ENCODE results near the gene FBN3. TPM values are rescaled to one million over a fixed set of nuclear protein-coding genes. Genes with fewer than 3 reads are reported as not detected.

The FBN3 gene
- total RNA-seq, 1 donor from 2014 or later, result not detected

DNA sequence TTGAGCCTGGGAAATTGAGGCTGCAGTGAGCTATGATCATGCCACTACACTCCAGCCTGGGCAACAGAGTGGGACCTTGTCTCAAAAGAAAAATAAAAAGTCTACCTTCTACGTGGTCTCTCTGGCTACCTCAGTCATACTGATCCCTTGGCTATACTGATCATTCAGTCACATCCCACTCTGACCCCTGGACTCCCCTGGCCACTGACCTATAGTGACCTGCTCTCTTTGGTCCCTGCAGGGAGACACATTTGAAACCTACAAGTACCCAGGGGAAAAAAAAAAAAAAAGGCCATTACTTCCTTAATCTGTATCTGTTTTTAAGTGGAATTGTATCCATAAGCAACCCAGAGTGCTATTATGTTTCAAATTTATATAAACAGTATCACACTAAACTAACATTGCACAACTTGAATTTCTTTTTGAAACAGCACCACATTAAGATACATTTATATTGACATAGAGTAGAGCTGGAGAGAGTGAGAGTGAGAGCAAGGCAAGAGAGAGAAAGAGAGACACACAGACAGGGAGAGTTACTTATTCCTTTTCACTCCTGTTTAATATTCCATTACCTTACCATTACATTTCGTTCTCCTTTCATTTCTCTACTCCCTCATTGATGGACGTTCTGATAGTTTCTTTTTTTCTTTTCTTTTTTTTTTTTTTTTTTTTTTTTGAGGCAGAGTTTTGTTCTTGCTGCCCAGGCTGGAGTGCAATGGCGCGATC, 36.1 kb upstream of the FBN3 start:
- Histone ChIP-seq H3K9me3 (replicated peaks) (no peaks in the 10 kb centered on the region), H3K4me3 (no peak overlapping the region), H3K27me3 (ENCODE audit: low read depth) (no peaks in the 10 kb centered on the region), H3K4me1 (no peaks in the 10 kb centered on the region), H3K27ac (replicated peaks) (no peak overlapping the region), H3K36me3 (no peaks in the 10 kb centered on the region)
- intact Hi-C loops (cut with micrococcal nuclease), result no loop called here
- TF ChIP-seq, protein P1, sequence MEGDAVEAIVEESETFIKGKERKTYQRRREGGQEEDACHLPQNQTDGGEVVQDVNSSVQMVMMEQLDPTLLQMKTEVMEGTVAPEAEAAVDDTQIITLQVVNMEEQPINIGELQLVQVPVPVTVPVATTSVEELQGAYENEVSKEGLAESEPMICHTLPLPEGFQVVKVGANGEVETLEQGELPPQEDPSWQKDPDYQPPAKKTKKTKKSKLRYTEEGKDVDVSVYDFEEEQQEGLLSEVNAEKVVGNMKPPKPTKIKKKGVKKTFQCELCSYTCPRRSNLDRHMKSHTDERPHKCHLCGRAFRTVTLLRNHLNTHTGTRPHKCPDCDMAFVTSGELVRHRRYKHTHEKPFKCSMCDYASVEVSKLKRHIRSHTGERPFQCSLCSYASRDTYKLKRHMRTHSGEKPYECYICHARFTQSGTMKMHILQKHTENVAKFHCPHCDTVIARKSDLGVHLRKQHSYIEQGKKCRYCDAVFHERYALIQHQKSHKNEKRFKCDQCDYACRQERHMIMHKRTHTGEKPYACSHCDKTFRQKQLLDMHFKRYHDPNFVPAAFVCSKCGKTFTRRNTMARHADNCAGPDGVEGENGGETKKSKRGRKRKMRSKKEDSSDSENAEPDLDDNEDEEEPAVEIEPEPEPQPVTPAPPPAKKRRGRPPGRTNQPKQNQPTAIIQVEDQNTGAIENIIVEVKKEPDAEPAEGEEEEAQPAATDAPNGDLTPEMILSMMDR (IDR thresholded peaks at IDR 0.05; ENCODE audit: borderline replicate concordance), result no peak
- DNase-seq, result no peak

DNA sequence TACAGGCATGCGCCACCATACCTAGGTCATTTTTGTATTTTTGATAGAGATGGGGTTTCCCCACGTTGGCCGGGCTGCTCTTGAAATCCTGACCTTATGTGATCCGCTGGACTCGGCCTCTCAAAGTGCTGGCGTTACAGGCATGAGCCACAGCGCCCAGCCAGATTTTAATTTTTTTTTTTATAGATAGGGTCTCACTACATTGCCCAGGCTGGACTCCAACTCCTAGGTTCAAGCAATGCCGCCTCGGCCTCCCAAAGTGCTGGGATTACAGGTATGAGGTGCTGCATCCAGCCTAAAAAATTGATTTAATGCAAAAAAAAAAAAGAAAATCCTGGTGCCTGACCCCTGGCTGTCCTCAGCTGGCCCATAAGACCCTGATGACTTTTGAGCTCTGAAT, 34.9 kb upstream of the FBN3 start:
- Histone ChIP-seq H3K27me3 (ENCODE audit: low read depth) (no peaks in the 10 kb centered on the region), H3K9me3 (replicated peaks) (no peaks in the 10 kb centered on the region), H3K4me1 (no peaks in the 10 kb centered on the region), H3K27ac (replicated peaks) (no peak overlapping the region), H3K36me3 (no peaks in the 10 kb centered on the region), H3K4me3 (no peak overlapping the region)
- DNase-seq, result no peak
- TF ChIP-seq, protein P1 (IDR thresholded peaks at IDR 0.05; ENCODE audit: borderline replicate concordance), result no peak
- intact Hi-C loops (cut with micrococcal nuclease), result no loop called here

DNA sequence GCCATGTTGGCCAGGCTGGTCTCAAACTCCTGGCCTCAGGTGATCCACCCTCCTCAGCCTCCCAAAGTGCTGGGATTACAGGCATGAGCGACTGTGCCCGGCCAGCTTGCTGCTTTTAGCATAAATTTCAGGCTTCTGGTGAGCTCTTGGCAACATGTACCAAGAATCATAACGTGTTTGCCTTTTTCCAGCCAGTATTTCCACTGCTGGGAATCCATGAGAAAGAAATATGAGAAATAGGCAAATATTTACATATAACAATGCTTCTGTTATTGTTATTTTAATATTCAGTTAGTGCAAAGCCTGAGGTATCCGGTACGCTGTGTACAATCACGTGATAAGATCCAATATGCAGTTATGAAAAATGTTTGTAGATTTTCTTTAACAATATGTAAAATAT, 30.6 kb upstream of the FBN3 start:
- H3K4me1 ChIP-seq, result no peaks in the 10 kb centered on the region
- H3K27ac ChIP-seq (replicated peaks), result no peak overlapping the region
- DNase-seq, result no peak
- no peaks in the 10 kb centered on the region for H3K9me3 ChIP-seq (replicated peaks)
- H3K36me3 ChIP-seq, result no peaks in the 10 kb centered on the region
- TF ChIP-seq, protein P1 (IDR thresholded peaks at IDR 0.05; ENCODE audit: borderline replicate concordance), result no peak
- no peak overlapping the region for H3K4me3 ChIP-seq
- no peaks in the 10 kb centered on the region for H3K27me3 ChIP-seq (ENCODE audit: low read depth)
- intact Hi-C loops (cut with micrococcal nuclease), result no loop called here

DNA sequence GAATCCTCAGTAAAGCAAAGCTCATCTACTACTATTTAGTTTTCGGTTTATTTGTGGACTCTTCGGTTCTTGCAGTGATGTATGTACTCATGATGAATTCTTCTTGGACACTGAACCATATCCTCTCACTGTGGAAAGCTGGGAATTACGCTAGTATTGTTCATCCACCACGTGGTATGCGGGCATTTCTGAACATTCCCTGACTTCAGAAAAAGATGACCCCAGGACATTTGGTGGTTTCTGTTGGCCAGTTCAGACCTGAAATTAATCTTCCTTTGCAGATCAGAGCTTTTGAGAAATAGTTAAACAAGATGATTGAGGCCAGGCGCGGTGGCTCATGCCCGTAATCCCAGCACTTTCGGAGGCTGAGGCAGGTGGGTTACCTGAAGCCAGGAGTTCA, 25.3 kb upstream of the FBN3 start:
- Histone ChIP-seq H3K9me3 (replicated peaks) (no peaks in the 10 kb centered on the region), H3K4me1 (no peaks in the 10 kb centered on the region), H3K27me3 (ENCODE audit: low read depth) (no peaks in the 10 kb centered on the region), H3K36me3 (no peaks in the 10 kb centered on the region), H3K4me3 (no peak overlapping the region), H3K27ac (replicated peaks) (no peak overlapping the region)
- no peak for DNase-seq
- intact Hi-C loops (cut with micrococcal nuclease), result no loop called here
- TF ChIP-seq, protein P1 (IDR thresholded peaks at IDR 0.05; ENCODE audit: borderline replicate concordance), result no peak

DNA sequence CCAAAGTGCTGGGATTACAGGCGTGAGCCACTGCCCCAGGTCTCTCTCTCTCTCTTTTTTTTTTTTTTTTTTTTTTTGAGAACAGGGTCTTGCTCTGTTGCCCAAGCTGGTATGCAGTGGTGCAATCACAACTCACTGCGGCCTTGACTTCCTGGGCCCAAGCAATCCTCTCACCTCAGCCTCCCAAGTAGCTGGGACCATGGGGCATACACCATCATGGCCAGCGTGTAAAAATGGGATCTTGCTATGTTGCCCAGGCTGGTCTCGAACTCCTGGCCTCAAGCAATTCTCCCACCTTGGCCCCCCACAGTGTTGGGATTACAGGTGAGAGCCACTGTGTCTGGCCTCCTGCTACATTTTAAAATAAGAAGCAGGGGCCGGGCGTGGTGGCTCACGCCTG, 19.1 kb upstream of the FBN3 start:
- TF ChIP-seq, protein P1 (IDR thresholded peaks at IDR 0.05; ENCODE audit: borderline replicate concordance), result no peak
- Histone ChIP-seq H3K4me3 (no peak overlapping the region), H3K9me3 (replicated peaks) (no peaks in the 10 kb centered on the region), H3K36me3 (no peaks in the 10 kb centered on the region), H3K27me3 (ENCODE audit: low read depth) (no peaks in the 10 kb centered on the region), H3K4me1 (no peaks in the 10 kb centered on the region), H3K27ac (replicated peaks) (no peak overlapping the region)
- intact Hi-C loops (cut with micrococcal nuclease), result no loop called here
- DNase-seq, result no peak

Data from left ventricle myocardium inferior (tissue), 1 donor.